H9 (cell line): Measurements from ENCODE around the gene HNF1A. TPM values are rescaled to one million over a fixed set of nuclear protein-coding genes. Genes with fewer than 3 reads are reported as not detected.

ENCODE experiments used
- DNase-seq: peaks from one replicate; pipeline ENCODE4 v3.0.0-alpha.2; 2017
- H2AFZ ChIP-seq: one replicate; pipeline ENCODE4 v1.6.1; 2013; ENCODE audit warnings: mild to moderate bottlenecking, low read length, control low read depth, moderate library complexity
- H2AK5ac ChIP-seq: 2 replicates; pipeline ENCODE4 v1.6.1; 2013; ENCODE audit warnings: low read length, control low read depth, mixed read lengths; ENCODE audit not compliant: insufficient read length
- H2BK120ac ChIP-seq: one replicate; pipeline ENCODE4 v1.6.1; 2013; ENCODE audit warnings: low read depth, mild to moderate bottlenecking, low read length, control low read depth, inconsistent platforms; ENCODE audit not compliant: poor library complexity, severe bottlenecking
- H2BK12ac ChIP-seq: 2 replicates; pipeline ENCODE4 v1.6.1; 2013; ENCODE audit warnings: low read length, control low read depth, mixed read lengths, low read depth; ENCODE audit not compliant: insufficient read length
- H2BK15ac ChIP-seq: 2 replicates; pipeline ENCODE4 v1.6.1; 2013; ENCODE audit warnings: low read depth, low read length, control low read depth
- H2BK20ac ChIP-seq: one replicate; pipeline ENCODE4 v1.6.1; 2013; ENCODE audit warnings: low read depth, mild to moderate bottlenecking, low read length, control low read depth, inconsistent platforms; ENCODE audit not compliant: poor library complexity, severe bottlenecking
- H2BK5ac ChIP-seq: 2 replicates; pipeline ENCODE4 v1.6.1; 2013; ENCODE audit warnings: low read length, control low read depth, mixed read lengths; ENCODE audit not compliant: insufficient read length
- H3K14ac ChIP-seq: 2 replicates; pipeline ENCODE4 v1.6.1; 2013; ENCODE audit warnings: low read length, control low read depth; ENCODE audit not compliant: insufficient read depth
- H3K18ac ChIP-seq: 2 replicates; pipeline ENCODE4 v1.6.1; 2013; ENCODE audit warnings: low read depth, mild to moderate bottlenecking, mixed read lengths, low read length, control low read depth; ENCODE audit not compliant: insufficient read length
- H3K23ac ChIP-seq: 2 replicates; pipeline ENCODE4 v1.6.1; 2013; ENCODE audit warnings: low read length, control low read depth, mixed read lengths, low read depth; ENCODE audit not compliant: insufficient read length
- H3K23me2 ChIP-seq: 2 replicates; pipeline ENCODE4 v1.6.1; 2013; ENCODE audit warnings: low read depth, mild to moderate bottlenecking, mixed read lengths, low read length, control low read depth; ENCODE audit not compliant: insufficient read length, poor library complexity, severe bottlenecking
- H3K27ac ChIP-seq: 2 replicates; pipeline ENCODE4 v1.5.1; 2013; ENCODE audit warnings: low read length, control low read depth, mixed read lengths, low read depth; ENCODE audit not compliant: insufficient read length
- H3K27me3 ChIP-seq: 2 replicates; pipeline ENCODE4 v1.6.1; 2013; ENCODE audit warnings: low read length, control low read depth, inconsistent platforms; ENCODE audit not compliant: insufficient read depth
- H3K4ac ChIP-seq: 2 replicates; pipeline ENCODE4 v1.6.1; 2013; ENCODE audit warnings: low read depth, mild to moderate bottlenecking, control low read depth, inconsistent platforms, low read length, moderate library complexity
- H3K4me1 ChIP-seq: 2 replicates; pipeline ENCODE4 v1.6.1; 2013; ENCODE audit warnings: low read length, control low read depth, inconsistent platforms; ENCODE audit not compliant: insufficient read depth
- H3K4me2 ChIP-seq: 2 replicates; pipeline ENCODE4 v1.6.1; 2013; ENCODE audit warnings: low read length, control low read depth, mixed read lengths; ENCODE audit not compliant: insufficient read length, insufficient read depth
- H3K56ac ChIP-seq: 2 replicates; pipeline ENCODE4 v1.6.1; 2013; ENCODE audit warnings: low read depth, mild to moderate bottlenecking, mixed read lengths, low read length, control low read depth; ENCODE audit not compliant: insufficient read length
- H3K79me1 ChIP-seq: 2 replicates; pipeline ENCODE4 v1.6.1; 2013; ENCODE audit warnings: low read depth, mild to moderate bottlenecking, moderate library complexity, low read length, control low read depth, inconsistent platforms; ENCODE audit not compliant: insufficient read depth, poor library complexity, severe bottlenecking
- H3K79me2 ChIP-seq: 2 replicates; pipeline ENCODE4 v1.6.1; 2013; ENCODE audit warnings: low read length, control low read depth, inconsistent platforms; ENCODE audit not compliant: insufficient read depth
- H3K9ac ChIP-seq: 2 replicates; pipeline ENCODE4 v1.6.1; 2013; ENCODE audit warnings: low read length, control low read depth, mixed read lengths; ENCODE audit not compliant: insufficient read length; ENCODE audit errors: extremely low read depth
- H3K9me3 ChIP-seq: one replicate; pipeline ENCODE4 v1.6.1; 2013; ENCODE audit warnings: low read depth, low read length, inconsistent platforms; ENCODE audit not compliant: control insufficient read depth
- H3T11ph ChIP-seq: one replicate; pipeline ENCODE4 v1.6.1; 2013; ENCODE audit warnings: mild to moderate bottlenecking, low read length, control low read depth, inconsistent platforms
- H4K20me1 ChIP-seq: one replicate; pipeline ENCODE4 v1.6.1; 2013; ENCODE audit not compliant: control insufficient read depth, insufficient read length, insufficient read depth
- H4K5ac ChIP-seq: 2 replicates; pipeline ENCODE4 v1.6.1; 2013; ENCODE audit warnings: low read depth, mild to moderate bottlenecking, mixed read lengths, low read length, control low read depth; ENCODE audit not compliant: insufficient read length
- H4K8ac ChIP-seq: replicated peaks from 2 replicates; pipeline ENCODE4 v1.6.1; 2013; ENCODE audit warnings: low read length, control low read depth, mixed read lengths, low read depth; ENCODE audit not compliant: insufficient read length
- H4K91ac ChIP-seq: 2 replicates; pipeline ENCODE4 v1.6.1; 2013; ENCODE audit warnings: low read depth, mild to moderate bottlenecking, moderate library complexity, mixed read lengths, low read length, control low read depth; ENCODE audit not compliant: insufficient read length
- H3K27ac Mint-ChIP-seq, 3 experiments: 2 replicates in 2 of 3; 3 replicates in 1 of 3; pipeline ENCODE4 v1.8.0; 2020 to 2021; ENCODE audit warnings: mixed read lengths in 3 of 3, mild to moderate bottlenecking in 1 of 3, moderate library complexity in 1 of 3
- H3K27me3 Mint-ChIP-seq: 2 replicates; pipeline ENCODE4 v1.8.0; 2021; ENCODE audit warnings: low read depth, mild to moderate bottlenecking, moderate library complexity, mixed read lengths
- H3K36me3 Mint-ChIP-seq, 3 experiments: 2 replicates in 2 of 3; 3 replicates in 1 of 3; pipeline ENCODE4 v1.8.0; 2020 to 2021; ENCODE audit warnings: low read depth in 3 of 3, mixed read lengths in 3 of 3; ENCODE audit not compliant: insufficient read depth in 1 of 3
- H3K4me1 Mint-ChIP-seq, 2 experiments: 2 replicates each; pipeline ENCODE4 v1.8.0; 2020; ENCODE audit warnings: mixed read lengths in 2 of 2
- H3K4me3 Mint-ChIP-seq, 2 experiments: 2 replicates in 1 of 2; 3 replicates in 1 of 2; pipeline ENCODE4 v1.8.0; 2020 to 2021; ENCODE audit warnings: mild to moderate bottlenecking in 2 of 2, mixed read lengths in 2 of 2, moderate library complexity in 1 of 2
- H3K9me3 Mint-ChIP-seq, 2 experiments: 2 replicates in 1 of 2; 3 replicates in 1 of 2; pipeline ENCODE4 v1.8.0; 2020; ENCODE audit warnings: mild to moderate bottlenecking in 2 of 2, mixed read lengths in 2 of 2, moderate library complexity in 1 of 2
- CTCF ChIP-seq: fragments of 200-600 bp; sonication (generic); conservative IDR thresholded peaks from 3 replicates; pipeline ENCODE4 v1.8.0; 2021; ENCODE audit warnings: antibody characterized with exemption, mild to moderate bottlenecking
- WGBS: extraction: QIAGEN DNeasy Blood & Tissue Kit; methylation state at CpG from one replicate; pipeline ENCODE4 v1.1.7; 2013; ENCODE audit warnings: missing lambda C conversion rate, low lambda C conversion rate, mixed read lengths; ENCODE audit not compliant: insufficient read length; ENCODE audit errors: extremely low coverage; 5-methylcytosine and 5-hydroxymethylcytosine counted together
- total RNA-seq: library from RNA; stranded (reverse); gene quantifications from 2 replicates; pipeline ENCODE4 v1.2.1, GENCODE V29; 2021

Gene HNF1A
- total RNA-seq, 1 experiment from 2014 or later: not detected

DNA sequence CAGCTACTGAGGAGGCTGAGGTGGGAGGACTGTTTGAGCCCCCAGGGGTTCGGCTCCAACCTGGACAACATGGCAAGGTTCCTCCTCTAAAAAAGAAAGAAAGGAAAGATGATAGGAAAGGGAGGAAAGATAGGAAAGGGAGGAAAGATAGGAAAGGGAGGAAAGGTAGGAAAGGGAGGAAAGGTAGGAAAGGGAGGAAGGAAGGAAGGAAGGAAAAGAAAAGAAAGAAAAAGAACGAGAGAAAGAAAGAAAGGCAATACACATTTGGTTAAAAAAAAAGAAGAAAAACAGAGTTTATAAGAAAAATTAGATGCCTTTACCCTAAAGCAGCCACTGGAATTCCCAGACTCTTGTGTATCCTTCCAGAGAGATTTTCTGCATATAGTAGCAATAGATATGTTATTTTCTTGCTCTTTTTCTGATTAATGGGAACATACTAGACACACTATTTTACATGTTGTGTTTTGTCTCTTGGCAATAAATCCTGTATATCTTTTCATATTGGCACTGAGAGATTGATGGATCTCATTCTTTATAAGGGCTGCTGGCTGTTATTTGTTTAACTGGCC lies 12.2 kb downstream of the HNF1A start:
- H3K79me1 ChIP-seq: no peaks in the 10 kb centered on the region
- H3K23ac ChIP-seq: no peak overlapping the region
- no peak overlapping the region for H3K27ac ChIP-seq
- no peak overlapping the region for H2AFZ ChIP-seq
- Mint-ChIP-seq H3K4me3 (no peak overlapping the region), H3K9me3 (peaks cover 0 to 6% of the 10 kb centered on the region in 2 experiments; a peak in 2 of 5 replicates), H3K36me3 (no peaks in the 10 kb centered on the region), H3K27ac (peak overlapping the region in 1 of 3 experiments; percentile 76; a peak in 1 of 7 replicates), H3K27me3 (peaks cover 12% of the 10 kb centered on the region), H3K4me1 (no peaks in the 10 kb centered on the region)
- no peak overlapping the region for H2AK5ac ChIP-seq
- no peaks in the 10 kb centered on the region for H3K79me2 ChIP-seq
- no peaks in the 10 kb centered on the region for H3K9me3 ChIP-seq
- no peaks in the 10 kb centered on the region for H4K20me1 ChIP-seq
- H2BK20ac ChIP-seq: no peak overlapping the region
- H3T11ph ChIP-seq: no peak overlapping the region
- H2BK120ac ChIP-seq: no peak overlapping the region
- no peak overlapping the region for H4K5ac ChIP-seq
- no peak overlapping the region for H3K4ac ChIP-seq
- no peak overlapping the region for H3K4me2 ChIP-seq
- no peak for DNase-seq
- no peak overlapping the region for H3K9ac ChIP-seq
- no peak overlapping the region for H3K14ac ChIP-seq
- H2BK5ac ChIP-seq: no peak overlapping the region
- no peak overlapping the region for H4K8ac ChIP-seq
- no peak for TF ChIP-seq CTCF
- no peak overlapping the region for H3K56ac ChIP-seq
- H3K4me1 ChIP-seq: no peaks in the 10 kb centered on the region
- no peaks in the 10 kb centered on the region for H3K27me3 ChIP-seq
- H2BK15ac ChIP-seq: no peak overlapping the region
- H3K23me2 ChIP-seq: no peaks in the 10 kb centered on the region
- no peak overlapping the region for H4K91ac ChIP-seq
- no CpG with 5 or more reads among the region's 2 CpGs for WGBS
- no peak overlapping the region for H2BK12ac ChIP-seq
- H3K18ac ChIP-seq: no peak overlapping the region
